GM23338 (cell line): ENCODE results near the gene CEBPZOS. TPM values are rescaled to one million over a fixed set of nuclear protein-coding genes. Genes with fewer than 3 reads are reported as not detected.

ENCODE experiments used
- ATAC-seq: fragments of 200-7000 bp; cut with Tn5 transposase; 3 replicates; pipeline ENCODE4 v1.9.1; 2020
- DNase-seq: peaks from one replicate; pipeline ENCODE4 v3.0.0-alpha.2; 2015; ENCODE audit warnings: low spot score
- H2AFZ ChIP-seq: fragments of 200-600 bp; sonication (generic); 2 replicates; pipeline ENCODE4 v1.8.0; 2016; ENCODE audit warnings: antibody characterized with exemption, mild to moderate bottlenecking, moderate library complexity
- H3F3A ChIP-seq: fragments of 200-600 bp; sonication (generic); replicated peaks from 2 replicates; pipeline ENCODE4 v1.8.0; 2017; ENCODE audit warnings: antibody characterized with exemption, mixed run types, low read depth
- H3K27ac ChIP-seq: fragments of 200-600 bp; sonication (generic); 2 replicates; pipeline ENCODE4 v1.6.1; 2016; ENCODE audit warnings: low read depth
- H3K27me3 ChIP-seq: fragments of 200-600 bp; sonication (generic); 2 replicates; pipeline ENCODE4 v1.8.0; 2016; ENCODE audit warnings: mild to moderate bottlenecking, mixed run types, moderate library complexity; ENCODE audit not compliant: insufficient read depth
- H3K36me3 ChIP-seq: fragments of 200-600 bp; sonication (generic); 2 replicates; pipeline ENCODE4 v1.8.0; 2016; ENCODE audit warnings: mild to moderate bottlenecking; ENCODE audit not compliant: insufficient read depth
- H3K4me1 ChIP-seq: fragments of 200-600 bp; sonication (generic); 2 replicates; pipeline ENCODE4 v1.8.0; 2016; ENCODE audit warnings: mild to moderate bottlenecking, moderate library complexity; ENCODE audit not compliant: insufficient read depth
- H3K4me2 ChIP-seq: fragments of 200-600 bp; sonication (generic); 2 replicates; pipeline ENCODE4 v1.7.1; 2017; ENCODE audit warnings: mixed run types
- H3K4me3 ChIP-seq: fragments of 200-600 bp; sonication (generic); 2 replicates; pipeline ENCODE4 v1.6.1; 2016; ENCODE audit warnings: mixed run types
- H3K79me2 ChIP-seq: fragments of 200-600 bp; sonication (generic); replicated peaks from 2 replicates; pipeline ENCODE4 v1.8.0; 2017; ENCODE audit warnings: mild to moderate bottlenecking; ENCODE audit not compliant: insufficient read depth
- H3K9me2 ChIP-seq: fragments of 200-600 bp; sonication (generic); 2 replicates; pipeline ENCODE4 v1.8.0; 2017; ENCODE audit not compliant: insufficient read depth
- H4K20me1 ChIP-seq: fragments of 200-600 bp; sonication (generic); replicated peaks from 2 replicates; pipeline ENCODE4 v1.8.0; 2017; ENCODE audit warnings: mild to moderate bottlenecking; ENCODE audit not compliant: insufficient read depth
- H3K27ac Mint-ChIP-seq: 2 replicates; pipeline ENCODE4 v1.8.0; 2020; ENCODE audit warnings: inconsistent platforms, mild to moderate bottlenecking, moderate library complexity, mixed read lengths
- H3K27me3 Mint-ChIP-seq: 3 replicates; pipeline ENCODE4 v1.8.0; 2022; ENCODE audit warnings: low read depth, mild to moderate bottlenecking, moderate library complexity, mixed read lengths, inconsistent platforms; ENCODE audit not compliant: insufficient read depth, poor library complexity
- H3K36me3 Mint-ChIP-seq: 3 replicates; pipeline ENCODE4 v1.8.0; 2021; ENCODE audit warnings: low read depth, mild to moderate bottlenecking, inconsistent platforms, moderate library complexity, mixed read lengths
- H3K4me1 Mint-ChIP-seq: 3 replicates; pipeline ENCODE4 v1.8.0; 2020; ENCODE audit warnings: mild to moderate bottlenecking, inconsistent platforms, mixed read lengths
- H3K4me3 Mint-ChIP-seq: 3 replicates; pipeline ENCODE4 v1.8.0; 2021; ENCODE audit warnings: moderate library complexity, mild to moderate bottlenecking, inconsistent platforms, mixed read lengths
- H3K9me3 Mint-ChIP-seq: 3 replicates; pipeline ENCODE4 v1.8.0; 2020; ENCODE audit warnings: moderate library complexity, mild to moderate bottlenecking, inconsistent platforms, mixed read lengths
- CREB1 ChIP-seq: fragments of 250-450 bp; sonication (Bioruptor Pico); IDR thresholded peaks from 2 replicates; pipeline ENCODE4 v1.5.0; 2020; ENCODE audit warnings: low read depth, mild to moderate bottlenecking, moderate library complexity
- CTCF ChIP-seq, 2 experiments: fragments of 200-600 bp in 1 of 2; sonication (generic) in 1 of 2; conservative IDR thresholded peaks; 2 replicates each; pipeline versions ENCODE4 v1.5.1 to v1.6.1; 2016 to 2017; ENCODE audit warnings: antibody characterized with exemption in 2 of 2, low read depth in 2 of 2, mild to moderate bottlenecking in 2 of 2, moderate library complexity in 1 of 2
- ETS1 ChIP-seq: IDR thresholded peaks from 2 replicates; pipeline ENCODE4 v1.6.1; 2016; ENCODE audit warnings: antibody characterized with exemption
- EZH2 ChIP-seq: fragments of 200-600 bp; sonication (generic); IDR thresholded peaks from one replicate; pipeline ENCODE4 v1.8.0; 2017; ENCODE audit warnings: antibody characterized with exemption, mild to moderate bottlenecking, low read depth; ENCODE audit not compliant: unreplicated experiment
- EZH2phosphoT487 ChIP-seq: fragments of 200-600 bp; sonication (generic); IDR thresholded peaks from one replicate; pipeline ENCODE4 v1.8.1; 2018; ENCODE audit warnings: antibody characterized with exemption; ENCODE audit not compliant: unreplicated experiment
- JUNB ChIP-seq: IDR thresholded peaks from one replicate; pipeline ENCODE4 v1.6.1; 2016; ENCODE audit warnings: antibody characterized with exemption; ENCODE audit not compliant: unreplicated experiment
- NANOG ChIP-seq: IDR thresholded peaks from 2 replicates; pipeline ENCODE4 v1.6.1; 2016; ENCODE audit warnings: antibody characterized with exemption, borderline replicate concordance
- POLR2AphosphoS5 ChIP-seq: IDR thresholded peaks from 2 replicates; pipeline ENCODE4 v1.6.1; 2016; ENCODE audit warnings: antibody characterized with exemption, low read depth
- REST ChIP-seq: IDR thresholded peaks from one replicate; pipeline ENCODE4 v1.6.1; 2018; ENCODE audit warnings: antibody characterized with exemption; ENCODE audit not compliant: unreplicated experiment
- STAT1 ChIP-seq: IDR thresholded peaks from one replicate; pipeline ENCODE4 v1.6.1; 2016; ENCODE audit warnings: antibody characterized with exemption; ENCODE audit not compliant: unreplicated experiment
- ZNF114 ChIP-seq: fragments of 250-450 bp; sonication (Bioruptor Pico); IDR thresholded peaks from 2 replicates; pipeline ENCODE4 v1.5.0; 2020; ENCODE audit warnings: mild to moderate bottlenecking, moderate library complexity
- ZNF331 ChIP-seq: fragments of 250-450 bp; sonication (Bioruptor Pico); IDR thresholded peaks from 2 replicates; pipeline ENCODE4 v1.5.0; 2020; ENCODE audit warnings: low read depth, mild to moderate bottlenecking, moderate library complexity
- polyA plus RNA-seq: library from polyadenylated mRNA; unstranded; fragments of >200 nt; fragmentation: Nextera tagmentation; extraction: Ambion mirVana; gene quantifications from 2 replicates; pipeline ENCODE4 v1.2.1, GENCODE V29; 2016
- total RNA-seq: library from RNA; depleted of rRNA; stranded (reverse); fragments of >200 nt; shearing (Covaris generic); gene quantifications from 2 replicates; pipeline ENCODE4 v1.2.3, GENCODE V29; 2014

Gene CEBPZOS
- total and polyA plus RNA-seq, 2 experiments from 2014 or later: 83.6 to 191 TPM

- TF ChIP-seq REST (no peak), EZH2phosphoT487 (no peak), JUNB (no peak), NANOG (no peak), ZNF114 (CRISPR knock-in tag) (no peak), ETS1 (no peak), ZNF331 (CRISPR knock-in tag) (no peak), EZH2 (no peak)
Measured at GRCh38 chr2:37167636-37168180, 28.6 kb upstream of the CEBPZOS start (continued).

GRCh38 chr2:37168217-37168981 is 27.9 kb upstream of the CEBPZOS start:
- Histone ChIP-seq H3K27ac (no peak overlapping the region), H3K4me3 (no peak overlapping the region), H3K4me2 (no peak overlapping the region), H3K9me2 (no peaks in the 10 kb centered on the region), H3K4me1 (no peaks in the 10 kb centered on the region), H3K79me2 (no peaks in the 10 kb centered on the region), H3F3A (no peaks in the 10 kb centered on the region), H3K36me3 (peaks cover 4% of the 10 kb centered on the region; the same call in 1 of the 2 replicates), H3K27me3 (no peaks in the 10 kb centered on the region), H4K20me1 (no peaks in the 10 kb centered on the region), H2AFZ (peak overlapping the region; percentile 12; the same call in 1 of the 2 replicates)
- Mint-ChIP-seq H3K36me3 (peaks cover 17% of the 10 kb centered on the region), H3K9me3 (peaks cover 25% of the 10 kb centered on the region), H3K27me3 (peaks cover 2% of the 10 kb centered on the region), H3K4me3 (no peak overlapping the region), H3K4me1 (peaks cover 2% of the 10 kb centered on the region; the same call in 1 of the 3 replicates), H3K27ac (no peak overlapping the region)
- TF ChIP-seq EZH2phosphoT487 (no peak), CREB1 (CRISPR knock-in tag) (no peak), CTCF (conservative IDR thresholded peaks at IDR 0.05; ENCODE audit: low read depth in 2 of 2) (peak; percentile 87 to 97), POLR2AphosphoS5 (no peak), ZNF331 (CRISPR knock-in tag) (no peak), REST (no peak), NANOG (no peak), STAT1 (no peak)
- DNase-seq (peak; percentile 80), ATAC-seq (peak; percentile 99)
